NB4 (cell line): ENCODE results near the gene KRT5.

Experiments used
- DNase-seq: peaks from one replicate; pipeline ENCODE4 v3.0.0; 2010; ENCODE audit warnings: low read depth
- H3K4me3 ChIP-seq: one replicate; pipeline ENCODE4 v1.5.1; 2011; ENCODE audit warnings: mild to moderate bottlenecking, low read depth, low read length, moderate library complexity
- CTCF ChIP-seq: IDR thresholded peaks from one replicate; pipeline ENCODE4 v1.5.1; 2012; ENCODE audit warnings: low read depth, low read length
- MAX ChIP-seq: IDR thresholded peaks from 2 replicates; pipeline ENCODE4 v1.6.1; 2011; ENCODE audit warnings: low read depth, low read length
- MYC ChIP-seq: IDR thresholded peaks from 2 replicates; pipeline ENCODE4 v1.6.1; 2011; ENCODE audit warnings: low read depth, low read length
- POLR2A ChIP-seq: IDR thresholded peaks from 2 replicates; pipeline ENCODE4 v1.6.1; 2011; ENCODE audit warnings: mild to moderate bottlenecking; ENCODE audit not compliant: insufficient read length; ENCODE audit errors: extremely low read depth

Gene KRT5

GRCh38 chr12:52523824-52524223, 3.6 kb upstream of the KRT5 start:
- H3K4me3 ChIP-seq: no peak overlapping the region
- DNase-seq: no peak
- TF ChIP-seq POLR2A: no peak
- TF ChIP-seq MYC: no peak
- no peak for TF ChIP-seq MAX
- TF ChIP-seq CTCF: no peak

- no peak for TF ChIP-seq MAX
- TF ChIP-seq CTCF: no peak
- no peak for TF ChIP-seq MYC
- no peak for DNase-seq
- no peak overlapping the region for H3K4me3 ChIP-seq
These were observed 2.3 kb upstream of the KRT5 start for GRCh38 chr12:52522346-52523011.

DNA sequence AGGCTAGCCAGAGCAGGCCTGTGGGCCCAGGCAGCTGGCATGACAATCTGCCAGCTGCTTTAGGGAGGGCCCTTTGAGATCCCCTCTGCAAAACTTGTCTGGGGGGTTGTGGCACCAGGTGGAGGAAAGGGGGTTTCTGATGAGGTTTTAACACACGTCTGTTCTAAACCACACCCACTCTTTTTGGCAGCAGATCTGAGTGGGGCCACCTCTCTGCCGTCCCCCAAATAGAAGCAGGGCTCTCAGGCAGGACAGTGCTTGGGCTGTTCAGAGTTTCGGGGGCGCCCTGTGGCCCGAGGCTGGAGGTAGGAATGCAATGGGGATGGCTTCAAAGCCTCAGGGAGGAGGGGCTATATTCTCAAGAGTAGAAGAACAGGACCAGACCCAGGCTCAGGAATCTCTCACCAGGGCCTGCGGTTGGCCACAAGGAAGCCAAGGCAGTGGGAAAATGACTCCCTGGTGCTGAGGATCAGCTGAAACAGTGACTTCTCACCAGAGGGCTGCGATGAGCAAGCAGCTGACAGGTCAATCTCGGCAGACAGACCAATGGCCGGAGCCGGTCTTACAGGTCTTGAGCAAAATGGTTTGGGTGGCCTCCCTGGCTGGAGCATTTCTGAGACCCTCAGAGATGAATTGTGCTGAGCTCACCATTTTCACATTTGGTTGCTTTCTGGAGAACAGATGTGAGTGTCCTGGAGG, 1.5 kb upstream of the KRT5 start:
- no peak overlapping the region for H3K4me3 ChIP-seq
- DNase-seq: no peak
- no peak for TF ChIP-seq MAX
- TF ChIP-seq CTCF: no peak
- TF ChIP-seq POLR2A: no peak
- no peak for TF ChIP-seq MYC

- no peak overlapping the region for H3K4me3 ChIP-seq
- no peak for TF ChIP-seq POLR2A
- no peak for TF ChIP-seq MYC
- TF ChIP-seq CTCF: no peak
- no peak for TF ChIP-seq MAX
- DNase-seq: no peak
These were observed 977 bp upstream of the KRT5 start for GRCh38 chr12:52521175-52521567.

DNA sequence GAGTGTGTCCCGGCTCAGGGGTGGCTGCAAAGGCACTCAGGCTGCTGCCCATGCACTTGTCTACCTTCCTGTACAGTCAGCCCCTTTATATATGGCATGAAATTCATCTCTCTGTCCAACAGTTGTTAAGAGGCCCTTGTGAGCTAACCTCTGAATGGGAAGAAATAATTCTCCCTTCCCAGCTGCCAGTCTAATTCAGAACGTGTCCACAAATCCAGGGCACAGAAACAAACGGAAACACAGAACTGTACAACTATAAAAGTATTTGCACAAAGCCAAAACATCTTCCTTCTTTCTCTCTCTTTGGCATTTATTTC, 849 bp downstream of the KRT5 start:
- DNase-seq: no peak
- no peak overlapping the region for H3K4me3 ChIP-seq
- TF ChIP-seq CTCF (no peak), MYC (no peak), MAX (no peak), POLR2A (no peak)
